HEK293T (cell line): ENCODE results near the gene GJB2.

Experiments
- ARNT ChIP-seq: fragments of 450-650 bp; IDR thresholded peaks from 2 replicates; pipeline ENCODE4 v1.6.1; 2017; ENCODE audit warnings: mild to moderate bottlenecking
- BHLHE40 ChIP-seq: fragments of 450-650 bp; IDR thresholded peaks from 2 replicates; pipeline ENCODE4 v1.6.1; 2016; ENCODE audit warnings: mild to moderate bottlenecking, moderate library complexity, borderline replicate concordance
- CTBP1 ChIP-seq: fragments of 450-650 bp; IDR thresholded peaks from 2 replicates; pipeline ENCODE4 v1.6.1; 2016; ENCODE audit warnings: borderline replicate concordance
- ELF4 ChIP-seq: fragments of 450-650 bp; IDR thresholded peaks from 2 replicates; pipeline ENCODE4 v1.6.1; 2017; ENCODE audit warnings: antibody characterized with exemption
- FOXA1 ChIP-seq: fragments of 450-650 bp; IDR thresholded peaks from 2 replicates; pipeline ENCODE4 v1.6.1; 2016; ENCODE audit warnings: mild to moderate bottlenecking
- FOXK2 ChIP-seq: fragments of 450-650 bp; IDR thresholded peaks from 2 replicates; pipeline ENCODE4 v1.6.1; 2016; ENCODE audit warnings: mild to moderate bottlenecking
- FOXM1 ChIP-seq: fragments of 450-650 bp; IDR thresholded peaks from 2 replicates; pipeline ENCODE4 v1.6.1; 2017; ENCODE audit warnings: mild to moderate bottlenecking, borderline replicate concordance
- HDGF ChIP-seq: fragments of 450-650 bp; IDR thresholded peaks from 2 replicates; pipeline ENCODE4 v1.6.1; 2017; ENCODE audit warnings: antibody characterized with exemption, borderline replicate concordance
- LEF1 ChIP-seq: fragments of 450-650 bp; IDR thresholded peaks from 2 replicates; pipeline ENCODE4 v1.6.1; 2017; ENCODE audit warnings: mild to moderate bottlenecking, borderline replicate concordance
- NFRKB ChIP-seq: fragments of 450-650 bp; IDR thresholded peaks from 2 replicates; pipeline ENCODE4 v1.6.1; 2016; ENCODE audit warnings: mild to moderate bottlenecking, moderate library complexity
- SP1 ChIP-seq: fragments of 450-650 bp; IDR thresholded peaks from 2 replicates; pipeline ENCODE4 v1.6.1; 2017
- SUZ12 ChIP-seq: fragments of 450-650 bp; IDR thresholded peaks from 2 replicates; pipeline ENCODE4 v1.6.1; 2016; ENCODE audit warnings: mild to moderate bottlenecking
- TARDBP ChIP-seq: fragments of 450-650 bp; IDR thresholded peaks from 2 replicates; pipeline ENCODE4 v1.6.1; 2016

GRCh38 chr13:20175907-20176652 lies 16.7 kb downstream of the GJB2 start:
- no peak for TF ChIP-seq SP1
- TF ChIP-seq FOXA1: no peak
- TF ChIP-seq TARDBP: no peak
- TF ChIP-seq SUZ12: no peak
- TF ChIP-seq HDGF: no peak
- TF ChIP-seq ELF4: no peak
- TF ChIP-seq BHLHE40: no peak
- TF ChIP-seq NFRKB: no peak
- TF ChIP-seq FOXM1: no peak
- TF ChIP-seq FOXK2: no peak
- TF ChIP-seq CTBP1: no peak
- TF ChIP-seq LEF1: no peak
- no peak for TF ChIP-seq ARNT
